HFFc6 (cell line): Measurements from ENCODE around the gene TFDP2. TPM values are rescaled to one million over a fixed set of nuclear protein-coding genes. Genes with fewer than 3 reads are reported as not detected.
"Not testable (repeated sequence)": the region's sequence is repeated elsewhere in the genome, so short reads cannot be mapped to it uniquely, and the experiment has no call there.

ENCODE experiments used
- DNase-seq: peaks from one replicate; pipeline ENCODE4 v3.0.0-alpha.2; 2018
- H3K27ac Mint-ChIP-seq: 2 replicates; pipeline ENCODE4 v1.8.0; 2020; ENCODE audit warnings: mild to moderate bottlenecking, mixed read lengths
- H3K27me3 Mint-ChIP-seq: 2 replicates; pipeline ENCODE4 v1.8.0; 2021; ENCODE audit warnings: mild to moderate bottlenecking, moderate library complexity, mixed read lengths; ENCODE audit not compliant: insufficient read depth
- H3K36me3 Mint-ChIP-seq: 2 replicates; pipeline ENCODE4 v1.8.0; 2021; ENCODE audit warnings: low read depth, mixed read lengths
- H3K4me1 Mint-ChIP-seq: 2 replicates; pipeline ENCODE4 v1.8.0; 2020; ENCODE audit warnings: low read depth, mixed read lengths
- H3K4me3 Mint-ChIP-seq: 2 replicates; pipeline ENCODE4 v1.8.0; 2020; ENCODE audit warnings: mild to moderate bottlenecking, moderate library complexity, mixed read lengths
- H3K9me3 Mint-ChIP-seq: 2 replicates; pipeline ENCODE4 v1.8.0; 2020; ENCODE audit warnings: mild to moderate bottlenecking, mixed read lengths
- total RNA-seq, 6 experiments: library from RNA; stranded (reverse); fragmentation: NEBNext Ultra II Directional; extraction: Animal tissue kit (Norgen Biotek cat#: 25700); gene quantifications; 2 replicates in 1 of 6; 3 replicates in 5 of 6; pipeline ENCODE4 v1.2.3, GENCODE V29; 2021
- TF ChIP-seq, protein P1 (sequence below): fragments of 200-600 bp; sonication (generic); IDR thresholded peaks from 2 replicates; pipeline ENCODE4 v1.5.0; 2021; ENCODE audit warnings: antibody characterized with exemption, mild to moderate bottlenecking

TFDP2 gene
- total RNA-seq, 6 experiments from 2014 or later: 22.0 to 34.1 (median 27.6) TPM

DNA sequence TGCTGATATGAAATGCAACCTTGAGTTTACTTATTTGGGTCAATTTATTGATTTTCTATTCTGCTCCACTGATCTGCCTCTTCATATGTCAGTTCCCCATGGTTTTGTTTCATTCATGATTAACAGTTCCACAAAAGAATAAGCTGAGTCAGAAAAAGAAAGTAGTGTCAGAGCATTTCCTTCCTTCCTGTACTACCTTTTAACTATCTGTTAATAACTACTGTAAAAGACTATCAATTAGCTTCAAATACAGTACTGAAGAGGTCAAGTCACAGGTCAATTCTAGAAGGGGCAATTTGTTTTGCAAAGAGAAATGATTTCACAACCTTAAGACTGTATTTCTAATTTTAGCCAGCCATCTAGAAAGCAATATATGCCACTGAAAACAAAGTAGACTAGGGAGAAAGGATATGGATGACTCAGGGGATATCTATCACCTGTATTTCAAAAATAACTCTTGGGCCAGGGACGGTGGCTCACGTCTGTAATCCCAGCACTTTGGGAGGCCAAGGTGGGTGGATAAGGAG lies 129.5 kb downstream of the TFDP2 start:
- DNase-seq: peak; percentile 3
- Mint-ChIP-seq H3K4me1 (peaks cover 17% of the 10 kb centered on the region), H3K27me3 (no peaks in the 10 kb centered on the region), H3K9me3 (no peaks in the 10 kb centered on the region), H3K4me3 (no peak overlapping the region), H3K27ac (0 out of 2 replicates have a peak overlapping the region, but pooled peaks have one; percentile 7), H3K36me3 (no peaks in the 10 kb centered on the region)
- TF ChIP-seq, protein P1, sequence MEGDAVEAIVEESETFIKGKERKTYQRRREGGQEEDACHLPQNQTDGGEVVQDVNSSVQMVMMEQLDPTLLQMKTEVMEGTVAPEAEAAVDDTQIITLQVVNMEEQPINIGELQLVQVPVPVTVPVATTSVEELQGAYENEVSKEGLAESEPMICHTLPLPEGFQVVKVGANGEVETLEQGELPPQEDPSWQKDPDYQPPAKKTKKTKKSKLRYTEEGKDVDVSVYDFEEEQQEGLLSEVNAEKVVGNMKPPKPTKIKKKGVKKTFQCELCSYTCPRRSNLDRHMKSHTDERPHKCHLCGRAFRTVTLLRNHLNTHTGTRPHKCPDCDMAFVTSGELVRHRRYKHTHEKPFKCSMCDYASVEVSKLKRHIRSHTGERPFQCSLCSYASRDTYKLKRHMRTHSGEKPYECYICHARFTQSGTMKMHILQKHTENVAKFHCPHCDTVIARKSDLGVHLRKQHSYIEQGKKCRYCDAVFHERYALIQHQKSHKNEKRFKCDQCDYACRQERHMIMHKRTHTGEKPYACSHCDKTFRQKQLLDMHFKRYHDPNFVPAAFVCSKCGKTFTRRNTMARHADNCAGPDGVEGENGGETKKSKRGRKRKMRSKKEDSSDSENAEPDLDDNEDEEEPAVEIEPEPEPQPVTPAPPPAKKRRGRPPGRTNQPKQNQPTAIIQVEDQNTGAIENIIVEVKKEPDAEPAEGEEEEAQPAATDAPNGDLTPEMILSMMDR: no peak

DNA sequence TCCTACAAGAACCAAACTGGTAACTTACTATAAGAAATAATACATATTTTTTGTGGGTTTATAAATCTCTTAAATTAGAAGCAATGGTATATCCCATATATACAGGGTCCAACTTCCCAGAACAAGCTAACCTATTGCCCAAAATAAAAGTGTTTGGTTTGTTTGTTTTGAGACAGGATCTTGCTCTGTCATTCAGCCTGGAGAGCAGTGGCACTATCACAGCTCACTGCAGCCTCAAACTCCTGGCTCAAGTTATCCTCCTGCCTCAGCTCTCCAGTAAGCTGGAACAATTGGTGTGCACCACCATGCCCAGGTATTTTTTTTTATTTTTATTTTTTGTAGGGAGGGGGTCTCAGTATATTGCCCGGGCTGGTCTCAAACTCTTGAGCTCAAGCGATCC lies 135.4 kb downstream of the TFDP2 start:
- Mint-ChIP-seq H3K27ac (no peak overlapping the region), H3K4me3 (no peak overlapping the region), H3K36me3 (no peaks in the 10 kb centered on the region), H3K9me3 (no peaks in the 10 kb centered on the region), H3K27me3 (no peaks in the 10 kb centered on the region), H3K4me1 (no peaks in the 10 kb centered on the region)
- no peak for DNase-seq
- TF ChIP-seq, protein P1: no peak

DNA sequence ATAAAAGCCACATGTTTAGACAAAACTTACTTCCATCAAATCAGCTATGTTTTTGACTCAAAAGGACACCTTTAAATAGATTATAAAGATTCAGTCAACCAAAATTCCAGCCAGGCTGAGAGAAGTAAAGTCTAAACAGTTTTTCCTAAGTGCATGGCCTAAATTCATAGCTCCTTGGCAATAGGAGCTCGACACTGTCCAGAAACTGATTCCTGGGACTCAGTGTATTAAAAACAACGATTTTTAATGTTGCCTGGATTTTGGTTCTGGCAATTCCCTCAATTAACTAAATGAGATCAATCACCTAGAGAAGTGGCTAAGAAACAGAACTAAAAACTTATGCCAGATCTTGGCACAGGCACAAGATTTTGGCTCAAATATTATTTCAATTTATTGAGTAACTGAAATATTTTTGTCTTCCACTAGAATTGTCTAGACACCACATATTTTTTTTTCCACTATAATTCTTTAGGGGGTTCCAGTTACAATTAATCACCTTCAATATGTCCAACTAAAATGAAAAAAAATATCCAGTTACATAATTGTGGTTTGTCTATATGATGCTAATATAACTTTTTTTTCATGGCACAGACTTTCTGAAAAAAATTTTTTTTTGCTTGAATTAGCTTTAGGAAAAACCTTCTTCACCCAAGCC lies 135.9 kb downstream of the TFDP2 start:
- no peak overlapping the region for H3K4me3 Mint-ChIP-seq
- H3K36me3 Mint-ChIP-seq: no peaks in the 10 kb centered on the region
- H3K27me3 Mint-ChIP-seq: no peaks in the 10 kb centered on the region
- TF ChIP-seq, protein P1: no peak
- H3K9me3 Mint-ChIP-seq: no peaks in the 10 kb centered on the region
- no peak overlapping the region for H3K27ac Mint-ChIP-seq
- DNase-seq: no peak
- no peaks in the 10 kb centered on the region for H3K4me1 Mint-ChIP-seq

DNA sequence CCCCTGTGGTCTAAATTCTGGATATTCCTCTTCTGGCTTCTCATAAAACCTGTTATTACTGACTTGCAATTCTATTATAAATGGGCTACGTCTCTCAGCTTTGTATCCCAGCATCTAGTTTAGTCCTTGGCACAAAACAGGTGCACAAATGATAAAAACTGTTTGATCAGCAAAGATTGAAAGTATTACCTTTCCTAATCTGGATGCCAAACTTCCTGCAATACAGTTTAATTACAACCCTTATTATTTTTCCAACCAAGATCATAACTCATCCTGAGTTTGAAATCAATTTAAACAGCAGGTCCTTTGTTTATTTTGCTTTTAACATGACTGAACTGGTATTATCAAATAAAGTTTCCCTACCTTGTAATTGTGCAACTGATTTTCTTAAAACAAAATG lies 140.3 kb downstream of the TFDP2 start:
- no peak for DNase-seq
- no peak overlapping the region for H3K4me3 Mint-ChIP-seq
- H3K27me3 Mint-ChIP-seq: peaks cover 2% of the 10 kb centered on the region; the same call in 1 of the 2 replicates
- TF ChIP-seq, protein P1: no peak
- peaks cover 8% of the 10 kb centered on the region for H3K4me1 Mint-ChIP-seq
- no peaks in the 10 kb centered on the region for H3K9me3 Mint-ChIP-seq
- H3K27ac Mint-ChIP-seq: no peak overlapping the region
- H3K36me3 Mint-ChIP-seq: no peaks in the 10 kb centered on the region

DNA sequence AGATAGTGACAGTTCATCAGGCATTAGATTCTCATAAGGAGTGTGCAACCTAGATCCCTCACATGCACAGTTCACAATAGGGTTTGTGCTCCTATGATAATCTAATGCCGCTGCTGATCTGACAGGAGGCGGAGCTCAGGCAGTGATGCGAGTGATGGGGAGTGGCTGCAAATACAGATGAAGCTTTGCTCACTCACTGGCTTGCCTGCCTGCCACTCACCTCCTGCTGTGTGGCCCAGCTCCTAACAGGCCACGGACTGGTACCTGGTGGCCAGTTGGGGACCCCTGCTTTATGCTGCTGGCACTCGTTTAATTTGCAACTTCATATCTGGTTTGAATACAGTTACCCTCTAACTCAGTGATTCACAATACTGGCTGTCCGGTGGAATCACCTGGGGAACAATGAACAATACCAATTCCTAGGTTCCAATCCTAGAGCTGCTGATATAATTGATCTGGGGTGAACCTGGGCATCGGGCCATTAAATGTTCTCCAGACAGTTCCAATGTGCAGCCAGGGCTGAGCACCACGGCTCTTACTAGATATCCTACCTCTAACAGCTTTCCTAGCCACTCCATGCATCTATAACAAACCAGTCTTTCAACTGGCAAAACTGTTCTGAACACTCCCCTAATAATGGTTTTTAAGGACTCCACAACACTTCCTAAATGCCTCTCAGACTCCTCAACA lies 141.5 kb downstream of the TFDP2 start:
- no peak overlapping the region for H3K4me3 Mint-ChIP-seq
- no peak overlapping the region for H3K27ac Mint-ChIP-seq
- no peaks in the 10 kb centered on the region for H3K36me3 Mint-ChIP-seq
- peaks cover 14% of the 10 kb centered on the region for H3K4me1 Mint-ChIP-seq
- H3K27me3 Mint-ChIP-seq: peaks cover 2% of the 10 kb centered on the region; the same call in 1 of the 2 replicates
- no peak for DNase-seq
- H3K9me3 Mint-ChIP-seq: no peaks in the 10 kb centered on the region
- TF ChIP-seq, protein P1: no peak

DNA sequence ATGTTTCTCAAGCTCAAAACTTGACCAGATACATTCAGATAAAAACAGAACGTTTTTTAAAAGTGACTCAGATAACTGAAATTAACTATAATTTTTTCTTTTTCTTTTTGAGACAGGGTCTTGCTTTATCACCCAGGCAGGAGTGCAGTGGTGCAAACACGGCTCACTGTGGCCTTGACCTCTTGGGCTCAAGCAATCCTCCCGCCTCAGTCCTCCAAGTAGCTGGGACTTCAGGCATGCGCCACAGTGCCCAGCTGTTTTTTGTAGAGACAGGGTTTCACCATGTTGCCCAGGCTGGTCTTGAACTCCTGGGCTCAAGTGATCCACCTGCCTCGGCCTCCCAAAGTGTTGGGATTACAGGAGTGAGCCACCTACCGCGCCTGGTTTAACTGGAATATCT lies 144.4 kb downstream of the TFDP2 start:
- not testable (repeated sequence) for H3K9me3 Mint-ChIP-seq, H3K27me3 Mint-ChIP-seq, DNase-seq, H3K4me3 Mint-ChIP-seq, H3K27ac Mint-ChIP-seq, H3K36me3 Mint-ChIP-seq
- H3K4me1 Mint-ChIP-seq: peaks cover 22% of the 10 kb centered on the region
